GM12878 (cell line): ENCODE measurements around the gene AEBP2. TPM values are rescaled to one million over a fixed set of nuclear protein-coding genes. Genes with fewer than 3 reads are reported as not detected.

Source experiments
- ATAC-seq: fragments of 200-7000 bp; cut with Tn5 transposase; 3 replicates; pipeline ENCODE4 v1.9.1; 2020; ENCODE audit warnings: mild to moderate bottlenecking, moderate library complexity
- BruUV-seq: library from RNA; stranded (reverse); fragments of 400-500 nt; replicated peaks from 2 replicates; lab custom pipeline; 2021; lab: Mats Ljungman, UMichigan
- CTCF ChIA-PET: fragments of 300-600 bp; sonication (Branson Sonifier 250); formaldehyde crosslinking; extraction: SDS; loops from one replicate; lab custom pipeline; 2021; ENCODE audit warnings: inconsistent platforms; lab: Yijun Ruan, JAX
- POLR2A ChIA-PET: fragments of 350-600 bp; formaldehyde crosslinking; extraction: SDS; loops from one replicate; lab custom pipeline; 2021; ENCODE audit warnings: inconsistent platforms; lab: Charles Lee
- RAD21 ChIA-PET: fragments of 300-600 bp; sonication (Branson Sonifier 250); formaldehyde crosslinking; loops from one replicate; lab custom pipeline; 2023; ENCODE audit warnings: antibody characterized with exemption; ENCODE audit not compliant: unreplicated experiment; lab: Charles Lee
- SMC1A ChIA-PET: fragments of 300-600 bp; sonication (Branson Sonifier 250); formaldehyde crosslinking; loops from one replicate; lab custom pipeline; 2023; ENCODE audit not compliant: unreplicated experiment, uncharacterized antibody; lab: Charles Lee
- DNase-seq: peaks from one replicate; pipeline ENCODE4 v3.0.0-alpha.2; 2011; ENCODE audit warnings: low read depth, low spot score
- FAIRE-seq: peaks from 3 replicates; lab custom pipeline; 2011; peaks lifted over from hg19 to GRCh38; lab: Jason Lieb, UNC
- H2AFZ ChIP-seq: 2 replicates; pipeline ENCODE4 v1.6.0; 2011; ENCODE audit warnings: low read depth, low read length, control low read depth; ENCODE audit not compliant: control insufficient read depth
- H3K27ac ChIP-seq: 2 replicates; pipeline ENCODE4 v1.5.1; 2011; ENCODE audit warnings: control low read depth; ENCODE audit not compliant: control insufficient read depth, insufficient read depth
- H3K27me3 ChIP-seq, 2 experiments: replicated peaks in 1 of 2; 2 replicates each; pipeline versions ENCODE4 v1.6.0 to v1.6.1; 2011; ENCODE audit warnings: low read length in 1 of 2; ENCODE audit not compliant: control insufficient read depth in 2 of 2, insufficient read depth in 2 of 2
- H3K36me3 ChIP-seq, 2 experiments: 2 replicates each; pipeline ENCODE4 v1.5.1; 2011; ENCODE audit warnings: low read length in 1 of 2; ENCODE audit not compliant: control insufficient read depth in 2 of 2, insufficient read depth in 2 of 2
- H3K4me1 ChIP-seq: 2 replicates; pipeline ENCODE4 v1.6.1; 2011; ENCODE audit warnings: mild to moderate bottlenecking, low read length, moderate library complexity, mixed read lengths; ENCODE audit not compliant: control insufficient read depth, insufficient read depth
- H3K4me2 ChIP-seq: 2 replicates; pipeline ENCODE4 v1.6.0; 2011; ENCODE audit warnings: control low read depth; ENCODE audit not compliant: control insufficient read depth, insufficient read depth
- H3K4me3 ChIP-seq: fragments of 200-600 bp; sonication (generic); 2 replicates; pipeline ENCODE4 v1.5.1; 2016
- H3K79me2 ChIP-seq: 2 replicates; pipeline ENCODE4 v1.6.0; 2011; ENCODE audit warnings: low read length; ENCODE audit not compliant: control insufficient read depth, insufficient read depth
- H3K9ac ChIP-seq: 2 replicates; pipeline ENCODE4 v1.8.0; 2011; ENCODE audit warnings: low read length, control low read depth, mixed read lengths; ENCODE audit not compliant: control insufficient read depth, insufficient read depth
- H3K9me3 ChIP-seq: replicated peaks from 3 replicates; pipeline ENCODE4 v1.5.1; 2011; ENCODE audit warnings: mild to moderate bottlenecking, low read length; ENCODE audit not compliant: control insufficient read depth, insufficient read depth
- H4K20me1 ChIP-seq: 2 replicates; pipeline ENCODE4 v1.6.0; 2011; ENCODE audit not compliant: control insufficient read depth, insufficient read depth
- EGR1 ChIP-seq, 2 experiments: IDR thresholded peaks; 1 replicate in 1 of 2; 2 replicates in 1 of 2; pipeline ENCODE4 v1.6.1; 2011 to 2012; ENCODE audit warnings: low read depth in 2 of 2, low read length in 2 of 2, borderline replicate concordance in 1 of 2, mild to moderate bottlenecking in 1 of 2, moderate library complexity in 1 of 2
- IRF5 ChIP-seq: fragments of 450-650 bp; IDR thresholded peaks from 2 replicates; pipeline ENCODE4 v1.6.1; 2017; ENCODE audit warnings: borderline replicate concordance
- MEF2B ChIP-seq: fragments of 450-650 bp; IDR thresholded peaks from 2 replicates; pipeline ENCODE4 v1.6.1; 2018; ENCODE audit warnings: mild to moderate bottlenecking, moderate library complexity; ENCODE audit not compliant: partially characterized antibody, poor library complexity, severe bottlenecking
- ZNF24 ChIP-seq: fragments of 450-650 bp; IDR thresholded peaks from 2 replicates; pipeline ENCODE4 v1.6.1; 2017; ENCODE audit warnings: antibody characterized with exemption, mild to moderate bottlenecking
- WGBS: methylation state at CpG from one replicate; pipeline ENCODE4 v1.1.6; 2016; ENCODE audit warnings: low lambda C conversion rate; ENCODE audit not compliant: insufficient replicate concordance, insufficient coverage; ENCODE audit errors: missing lambda C conversion rate; 5-methylcytosine and 5-hydroxymethylcytosine counted together
- in situ Hi-C: fragments of 300-500 bp; cut with MboI; formaldehyde crosslinking; loops from 9 replicates; pipeline ENCODE4 v1.14.3; 2018; ENCODE audit warnings: mixed read lengths
- intact Hi-C: fragments of 100-400 bp; cut with micrococcal nuclease; formaldehyde crosslinking; loops from one replicate; pipeline ENCODE4 v1.14.2; 2022; ENCODE audit not compliant: unreplicated experiment
- polyA plus RNA-seq, 11 experiments: library from polyadenylated mRNA; depleted of rRNA in 4 of 11; unstranded in 6 of 11; stranded (reverse) in 5 of 11; fragments of >200 nt; fragmentation: Nextera tagmentation in 4 of 11; fragmentation: Illumina TruSeq in 1 of 11; extraction: Ambion mirVana in 4 of 11; extraction: Trizol in 1 of 11; gene quantifications; 1 replicate in 1 of 11; 2 replicates in 10 of 11; pipeline versions ENCODE4 v1.2.1 to v1.2.3, GENCODE V29; 2011 to 2016; ENCODE audit warnings: inconsistent platforms in 2 of 11, missing spikeins in 2 of 11, low read depth in 1 of 11
- total RNA-seq, 4 experiments: library from RNA; depleted of rRNA in 3 of 4; stranded (reverse); fragments of >200 nt in 3 of 4; fragmentation: Illumina TruSeq in 1 of 4; extraction: Trizol in 1 of 4; gene quantifications; 2 replicates each; pipeline versions ENCODE4 v1.2.1 to v1.2.3, GENCODE V29; 2013 to 2021
- TF ChIP-seq, protein P1 (sequence below): fragments of 450-650 bp; formaldehyde crosslinking; IDR thresholded peaks from 2 replicates; pipeline ENCODE4 v1.5.0; 2022; ENCODE audit warnings: mild to moderate bottlenecking, missing genetic modification characterization
- TF ChIP-seq, protein P2 (sequence below): IDR thresholded peaks from 2 replicates; pipeline ENCODE4 v1.6.1; 2012; ENCODE audit warnings: low read depth, low read length, improper control_type of control experiment

Gene AEBP2
- total and polyA plus RNA-seq, 10 of the 15 experiments (the other 5 are each of a cell fraction or from before 2014, with no cell fraction given) = 17.6 to 126 (median 44.8) TPM

DNA sequence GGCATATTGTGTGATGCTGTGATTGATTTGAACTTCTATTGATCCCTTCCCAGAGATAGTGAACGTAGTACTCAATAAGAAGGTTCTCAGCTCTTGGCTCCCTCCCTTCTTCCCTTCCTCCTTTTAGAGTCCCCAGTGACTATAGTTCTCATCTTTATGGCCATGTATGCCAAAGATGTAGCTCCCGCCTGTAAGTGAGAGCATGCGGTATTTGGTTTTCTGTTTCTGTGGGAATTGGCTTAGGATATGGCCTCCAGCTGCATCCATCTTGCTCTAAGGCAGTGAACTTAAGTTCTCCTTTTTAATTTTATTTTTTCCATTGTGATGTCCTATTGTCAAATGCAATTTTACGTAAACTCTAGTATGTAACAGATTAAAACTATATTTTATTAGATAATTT is 109.5 kb downstream of the AEBP2 start (continued):
- no peak for TF ChIP-seq EGR1 (IDR thresholded peaks at IDR 0.05; ENCODE audit: borderline replicate concordance in 1 of 2, low read depth in 2 of 2, low read length in 2 of 2)
- TF ChIP-seq, protein P1, sequence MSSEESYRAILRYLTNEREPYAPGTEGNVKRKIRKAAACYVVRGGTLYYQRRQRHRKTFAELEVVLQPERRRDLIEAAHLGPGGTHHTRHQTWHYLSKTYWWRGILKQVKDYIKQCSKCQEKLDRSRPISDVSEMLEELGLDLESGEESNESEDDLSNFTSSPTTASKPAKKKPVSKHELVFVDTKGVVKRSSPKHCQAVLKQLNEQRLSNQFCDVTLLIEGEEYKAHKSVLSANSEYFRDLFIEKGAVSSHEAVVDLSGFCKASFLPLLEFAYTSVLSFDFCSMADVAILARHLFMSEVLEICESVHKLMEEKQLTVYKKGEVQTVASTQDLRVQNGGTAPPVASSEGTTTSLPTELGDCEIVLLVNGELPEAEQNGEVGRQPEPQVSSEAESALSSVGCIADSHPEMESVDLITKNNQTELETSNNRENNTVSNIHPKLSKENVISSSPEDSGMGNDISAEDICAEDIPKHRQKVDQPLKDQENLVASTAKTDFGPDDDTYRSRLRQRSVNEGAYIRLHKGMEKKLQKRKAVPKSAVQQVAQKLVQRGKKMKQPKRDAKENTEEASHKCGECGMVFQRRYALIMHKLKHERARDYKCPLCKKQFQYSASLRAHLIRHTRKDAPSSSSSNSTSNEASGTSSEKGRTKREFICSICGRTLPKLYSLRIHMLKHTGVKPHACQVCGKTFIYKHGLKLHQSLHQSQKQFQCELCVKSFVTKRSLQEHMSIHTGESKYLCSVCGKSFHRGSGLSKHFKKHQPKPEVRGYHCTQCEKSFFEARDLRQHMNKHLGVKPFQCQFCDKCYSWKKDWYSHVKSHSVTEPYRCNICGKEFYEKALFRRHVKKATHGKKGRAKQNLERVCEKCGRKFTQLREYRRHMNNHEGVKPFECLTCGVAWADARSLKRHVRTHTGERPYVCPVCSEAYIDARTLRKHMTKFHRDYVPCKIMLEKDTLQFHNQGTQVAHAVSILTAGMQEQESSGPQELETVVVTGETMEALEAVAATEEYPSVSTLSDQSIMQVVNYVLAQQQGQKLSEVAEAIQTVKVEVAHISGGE = no peak
- no peak for TF ChIP-seq ZNF24
- TF ChIP-seq, protein P2, sequence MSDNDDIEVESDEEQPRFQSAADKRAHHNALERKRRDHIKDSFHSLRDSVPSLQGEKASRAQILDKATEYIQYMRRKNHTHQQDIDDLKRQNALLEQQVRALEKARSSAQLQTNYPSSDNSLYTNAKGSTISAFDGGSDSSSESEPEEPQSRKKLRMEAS = no peak

DNA sequence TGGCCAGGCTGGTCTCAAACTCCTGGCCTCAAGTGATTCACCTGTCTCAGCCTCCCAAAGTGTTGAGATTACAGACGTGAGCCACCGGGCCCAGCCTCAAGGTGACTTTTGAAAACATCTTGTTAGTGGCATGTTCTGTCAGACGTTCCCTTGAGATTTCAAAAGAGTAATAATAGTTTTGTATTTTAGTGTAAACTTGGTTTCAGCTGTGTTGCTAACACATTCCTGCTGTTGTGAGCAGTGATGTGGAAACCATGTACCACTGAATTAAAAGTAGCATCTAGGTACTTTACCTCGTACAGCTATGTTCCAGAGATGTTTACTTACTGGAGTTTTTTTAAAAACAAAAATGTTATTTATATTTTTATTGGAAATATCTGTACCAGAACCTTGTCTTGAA is 111.3 kb downstream of the AEBP2 start:
- no peak overlapping the region for H3K9ac ChIP-seq
- no TSS peak for BruUV-seq
- H3K27me3 ChIP-seq = no peaks in the 10 kb centered on the region
- peaks cover 5% of the 10 kb centered on the region for H3K4me1 ChIP-seq
- H3K36me3 ChIP-seq = no peaks in the 10 kb centered on the region
- FAIRE-seq (no peak), ATAC-seq (peak; percentile 60)
- no peaks in the 10 kb centered on the region for H3K9me3 ChIP-seq
- 1% methylated on average over 4 of the region's 4 CpGs for WGBS
- no peak overlapping the region for H3K4me3 ChIP-seq
- POLR2A ChIA-PET = interaction anchor here (0.7 kb wide), 1 partner anchor 213 kb away, joined by 3 read pairs; no protein-coding TSS in a partner anchor
- no peaks in the 10 kb centered on the region for H4K20me1 ChIP-seq
- intact Hi-C loops (no loop called here), in situ Hi-C loops (no loop called here)
- no peak overlapping the region for H3K4me2 ChIP-seq
- H3K79me2 ChIP-seq = no peaks in the 10 kb centered on the region
- RAD21 ChIA-PET = no interaction called here
- H2AFZ ChIP-seq = no peak overlapping the region
- no peak for TF ChIP-seq IRF5
- TF ChIP-seq MEF2B = peak; percentile 76
- TF ChIP-seq, all 136 proteins: peak for 1
- no peak overlapping the region for H3K27ac ChIP-seq
- DNase-seq = peak; percentile 41
- SMC1A ChIA-PET = interaction anchor here (0.6 kb wide), 1 partner anchor 104 kb away, joined by 4 read pairs; no protein-coding TSS in a partner anchor
- CTCF ChIA-PET = interaction anchor here (0.6 to 2.2 kb wide), 2 partner anchors 10 to 78 kb away, joined by 3 to 8 read pairs; no protein-coding TSS in a partner anchor
